Epidermal melanocyte (primary cell): ENCODE measurements around the gene RHBDD1.

Experiments
- DNase-seq: peaks from one replicate; pipeline ENCODE4 v3.0.0; 2011; ENCODE audit warnings: low spot score; ENCODE audit not compliant: insufficient read length

The RHBDD1 gene, protein sequence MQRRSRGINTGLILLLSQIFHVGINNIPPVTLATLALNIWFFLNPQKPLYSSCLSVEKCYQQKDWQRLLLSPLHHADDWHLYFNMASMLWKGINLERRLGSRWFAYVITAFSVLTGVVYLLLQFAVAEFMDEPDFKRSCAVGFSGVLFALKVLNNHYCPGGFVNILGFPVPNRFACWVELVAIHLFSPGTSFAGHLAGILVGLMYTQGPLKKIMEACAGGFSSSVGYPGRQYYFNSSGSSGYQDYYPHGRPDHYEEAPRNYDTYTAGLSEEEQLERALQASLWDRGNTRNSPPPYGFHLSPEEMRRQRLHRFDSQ

GRCh38 chr2:226835796-226836547 lies at the start of gene RHBDD1:
RHBDD1 (plus strand) TSS chr2:226836054; CDS start chr2:226864694, 28,640 bp downstream.
- peak; percentile 79 for DNase-seq

GRCh38 chr2:226788064-226788463 lies 47.8 kb upstream of the RHBDD1 start:
- DNase-seq: no peak

GRCh38 chr2:226788881-226789490 lies 46.9 kb upstream of the RHBDD1 start:
- no peak for DNase-seq

- no peak for DNase-seq
These were observed 45.8 kb upstream of the RHBDD1 start for GRCh38 chr2:226790011-226790410.

DNA sequence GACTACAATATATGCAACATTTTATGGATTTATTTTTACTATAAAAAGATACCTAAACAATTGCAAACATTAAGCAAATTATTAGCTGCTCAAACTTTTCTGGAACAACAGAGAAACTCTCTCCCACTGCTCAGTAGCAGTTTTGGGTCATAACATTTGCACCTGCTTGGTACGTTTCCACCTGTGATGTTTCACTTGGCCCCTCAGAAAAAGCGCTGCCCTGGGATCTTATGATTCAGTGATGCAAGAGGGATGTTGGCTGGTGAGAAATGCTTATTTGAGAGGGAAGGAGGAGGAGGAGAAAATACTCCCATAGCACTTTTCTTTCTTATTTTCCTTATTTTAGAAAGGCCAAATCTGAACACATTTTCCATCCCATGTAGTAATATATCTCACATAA lies 45.4 kb upstream of the RHBDD1 start:
- no peak for DNase-seq

- no peak for DNase-seq
These were observed 44.8 kb upstream of the RHBDD1 start for GRCh38 chr2:226791056-226791486.

DNA sequence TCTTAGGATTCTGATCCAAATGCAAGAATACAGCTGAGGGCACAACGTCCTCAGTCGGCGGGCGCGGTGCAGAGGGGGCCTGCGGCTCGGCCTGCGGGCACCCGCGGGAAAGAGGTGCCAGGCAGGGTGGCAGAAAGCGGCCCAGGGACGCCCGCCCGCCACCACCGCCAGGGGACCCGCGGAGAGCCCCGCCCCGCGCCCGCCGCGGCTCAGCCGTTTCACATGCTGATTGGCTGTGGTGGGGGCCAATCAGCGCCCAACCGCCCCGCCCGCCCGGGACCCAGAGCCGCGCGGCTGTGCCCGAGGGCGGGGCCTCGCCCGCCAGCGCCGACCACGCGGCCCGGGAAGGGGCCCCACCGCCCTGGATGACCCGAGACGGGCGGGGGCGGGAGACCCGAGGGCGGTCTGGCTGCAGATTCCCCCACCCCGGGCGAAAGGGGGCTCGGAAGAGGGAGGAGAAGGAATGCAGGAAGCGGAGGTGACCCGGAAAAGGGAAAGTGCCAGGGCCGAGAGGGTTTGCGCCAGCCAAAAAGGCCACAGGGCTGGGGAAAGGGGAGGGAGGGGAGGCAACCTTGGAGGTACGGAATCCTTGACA lies 44.3 kb upstream of the RHBDD1 start:
- DNase-seq: peak; percentile 93

DNA sequence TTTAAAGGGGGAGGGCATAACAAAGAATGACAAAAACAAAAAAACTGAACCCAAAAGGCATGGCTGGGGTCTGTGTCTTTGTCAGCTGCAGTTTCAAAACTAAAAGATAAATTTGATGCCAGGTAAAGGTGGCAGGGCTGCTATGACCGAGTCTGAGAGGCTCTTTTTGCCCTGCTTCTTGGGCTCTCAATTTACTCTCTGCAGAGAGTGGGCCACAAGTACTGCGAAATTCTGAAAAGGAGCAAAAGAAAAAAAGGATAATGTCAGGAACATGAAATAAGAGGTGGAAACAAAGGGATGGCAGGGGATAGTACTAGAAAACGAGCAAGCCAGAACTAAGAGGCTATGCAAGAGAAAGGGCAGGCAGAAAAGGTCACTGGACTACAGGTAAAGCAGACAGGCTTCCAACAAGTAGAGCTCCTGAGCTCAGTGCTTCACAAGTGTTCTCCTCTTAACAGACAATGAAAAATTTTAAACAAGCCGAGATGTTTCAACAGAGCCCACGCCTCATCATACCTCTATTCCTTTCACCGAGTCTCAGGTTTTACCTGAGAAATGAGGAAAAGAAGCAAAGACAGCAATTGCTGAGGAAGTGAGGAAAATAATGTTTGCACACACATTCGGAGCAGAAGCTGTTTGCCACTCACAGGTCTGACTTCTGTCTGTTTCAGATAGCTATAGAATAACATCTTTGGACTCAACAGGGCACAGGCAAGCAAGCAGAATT lies 43.5 kb upstream of the RHBDD1 start:
- no peak for DNase-seq

GRCh38 chr2:226793646-226794045 lies 42.2 kb upstream of the RHBDD1 start:
- no peak for DNase-seq

GRCh38 chr2:226794196-226794661 lies 41.6 kb upstream of the RHBDD1 start:
- DNase-seq: no peak

- DNase-seq: no peak
These were observed 41.1 kb upstream of the RHBDD1 start for GRCh38 chr2:226794751-226795171.

DNA sequence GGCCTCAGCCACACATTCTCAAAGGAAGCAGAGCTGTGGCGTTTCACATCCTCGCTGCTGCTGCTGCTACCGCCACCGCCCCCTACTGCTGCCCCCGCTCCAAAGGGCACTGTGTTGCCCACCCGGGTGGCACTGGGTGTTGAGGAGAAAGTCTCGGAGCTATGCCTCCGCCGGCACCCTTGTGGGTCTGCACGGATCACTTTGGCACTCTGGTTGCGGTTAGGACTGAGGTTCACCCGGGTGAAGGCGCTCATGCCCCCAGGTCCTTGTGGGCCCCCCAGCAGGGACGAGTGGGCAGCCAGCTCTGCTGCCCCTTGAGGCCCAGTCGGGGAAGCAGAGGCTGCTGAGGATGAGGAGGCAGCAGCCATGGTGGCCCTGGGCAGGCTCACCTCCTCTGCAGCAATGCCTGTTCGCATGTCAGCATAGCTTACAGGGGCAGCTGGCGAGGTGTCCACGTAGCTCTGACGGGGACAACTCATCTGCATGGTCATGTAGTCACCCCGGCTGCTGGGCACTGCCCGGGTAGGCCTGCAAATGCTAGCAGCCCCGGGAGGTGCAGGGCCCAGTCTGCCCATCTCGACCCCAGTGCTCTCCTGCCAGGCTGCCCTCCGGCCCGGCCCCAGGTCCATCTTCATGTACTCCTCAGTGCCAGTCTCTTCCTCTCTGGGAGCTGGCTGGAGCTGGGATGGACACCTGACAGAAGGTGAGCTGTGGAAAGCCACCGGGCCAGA lies 40.4 kb upstream of the RHBDD1 start:
- DNase-seq: no peak

DNA sequence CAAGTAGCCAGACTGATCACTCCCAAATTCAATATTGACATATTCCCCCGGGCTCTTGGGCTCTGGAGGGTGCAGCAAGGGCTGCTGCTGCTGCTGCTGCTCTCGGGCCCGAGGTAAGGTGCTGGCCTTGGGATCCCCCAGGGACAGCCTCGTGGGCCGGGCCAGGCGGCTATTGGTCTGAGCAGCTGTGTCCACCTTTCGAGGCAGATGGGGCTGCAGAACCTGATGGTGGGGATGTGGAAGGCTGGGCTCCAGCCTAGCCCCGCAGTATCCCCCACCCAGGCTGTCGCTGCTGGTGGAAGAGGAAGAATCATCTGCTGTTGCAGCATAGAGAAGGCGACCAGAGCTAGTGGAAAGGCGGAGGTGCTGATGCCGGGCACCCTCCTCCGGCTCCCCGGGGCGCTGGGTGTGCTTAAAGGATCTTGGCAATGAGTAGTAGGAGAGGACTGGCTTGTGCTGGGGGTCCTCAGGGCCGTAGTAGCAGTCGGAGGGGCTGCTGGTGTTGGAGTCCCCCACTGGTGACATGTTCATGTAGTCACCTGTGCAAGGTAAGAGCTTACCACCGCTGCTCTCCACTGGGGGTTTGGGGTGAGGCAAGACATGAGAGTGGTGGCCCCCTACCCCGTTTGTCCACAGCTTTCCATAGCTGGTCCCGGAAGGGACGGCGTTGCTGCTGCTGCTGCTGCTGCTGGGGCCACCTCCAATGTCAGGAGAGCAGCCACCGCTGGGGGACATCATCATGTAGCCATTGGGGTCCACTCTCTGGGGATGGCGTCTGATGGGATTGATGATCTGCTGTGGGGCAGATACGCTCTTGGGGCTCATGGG lies 39.6 kb upstream of the RHBDD1 start:
- DNase-seq: no peak

DNA sequence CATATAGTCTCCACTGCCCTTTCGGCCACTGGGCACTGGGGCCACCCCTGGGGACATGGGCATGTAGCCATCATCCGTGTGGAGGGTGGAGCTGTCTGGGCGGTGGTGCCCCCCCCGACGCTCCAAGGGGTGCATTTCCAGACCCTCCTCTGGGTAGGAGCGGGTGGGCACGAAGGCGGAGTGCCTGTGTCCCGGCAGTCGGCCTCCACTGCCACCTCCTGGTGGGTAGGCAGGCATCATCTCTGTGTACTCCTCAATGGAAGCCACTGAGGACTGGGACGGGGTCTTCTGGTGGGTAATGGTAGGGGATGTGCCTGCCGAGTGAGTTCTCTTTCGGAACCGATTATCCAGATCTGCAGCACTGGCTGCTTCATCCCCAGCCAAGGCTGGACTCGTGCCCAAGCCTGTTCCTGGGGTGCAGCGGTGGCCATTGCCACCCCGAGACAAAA lies 39.0 kb upstream of the RHBDD1 start:
- DNase-seq: no peak

DNA sequence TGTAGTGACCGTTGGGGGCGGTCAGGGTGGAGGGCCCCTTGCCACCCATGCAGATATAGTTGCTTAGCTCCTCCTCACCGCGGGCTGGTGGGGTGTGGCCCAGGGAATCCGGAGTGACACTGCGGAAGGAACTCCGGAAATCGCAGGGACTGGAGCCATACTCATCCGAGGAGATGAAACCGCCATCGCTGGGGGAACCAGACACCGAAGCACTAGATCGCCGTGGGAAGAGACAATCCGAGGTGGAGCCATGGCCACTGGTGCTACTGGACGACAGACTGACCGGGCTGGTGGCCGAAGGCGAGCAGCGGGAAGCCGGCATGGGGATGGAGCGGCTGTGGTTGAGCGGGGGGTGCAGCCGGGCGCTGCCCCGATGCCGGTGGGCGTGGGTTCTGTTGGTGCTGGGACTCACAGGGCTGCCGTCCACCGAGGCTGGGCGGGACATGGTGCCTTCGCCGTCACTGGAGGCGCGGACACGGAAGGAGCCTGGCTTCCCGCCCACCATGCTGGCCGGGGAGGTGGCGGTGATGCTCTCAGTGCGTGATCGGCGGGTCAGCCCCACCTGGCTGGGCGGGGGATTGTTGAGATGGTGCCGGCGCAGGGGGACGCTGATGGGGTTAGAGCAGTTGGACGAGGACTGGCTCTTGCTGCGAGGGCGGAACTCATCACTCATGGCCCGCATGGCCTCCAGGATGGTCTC lies 38.4 kb upstream of the RHBDD1 start:
- no peak for DNase-seq

DNA sequence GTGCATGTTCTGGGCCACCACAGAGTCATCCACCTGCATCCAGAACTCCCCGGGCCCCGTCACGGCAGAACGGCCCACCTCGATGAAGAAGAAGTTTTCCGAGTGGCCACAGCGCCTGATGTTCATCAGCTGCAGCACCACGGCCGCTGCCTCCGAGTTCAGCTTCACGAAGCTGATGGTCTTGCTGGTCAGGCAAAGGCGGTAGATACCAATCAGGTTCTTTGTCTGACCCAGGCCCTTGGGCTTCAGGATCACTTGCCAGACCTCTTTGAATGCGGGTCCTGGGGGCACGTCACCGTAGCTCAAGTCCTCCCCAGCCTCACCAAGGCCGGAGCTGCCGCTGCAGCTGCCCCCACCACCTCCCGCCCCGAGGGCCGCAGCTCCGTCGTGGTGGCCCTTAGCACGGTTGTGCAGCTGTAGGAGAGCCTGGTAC lies 37.8 kb upstream of the RHBDD1 start:
- no peak for DNase-seq

DNA sequence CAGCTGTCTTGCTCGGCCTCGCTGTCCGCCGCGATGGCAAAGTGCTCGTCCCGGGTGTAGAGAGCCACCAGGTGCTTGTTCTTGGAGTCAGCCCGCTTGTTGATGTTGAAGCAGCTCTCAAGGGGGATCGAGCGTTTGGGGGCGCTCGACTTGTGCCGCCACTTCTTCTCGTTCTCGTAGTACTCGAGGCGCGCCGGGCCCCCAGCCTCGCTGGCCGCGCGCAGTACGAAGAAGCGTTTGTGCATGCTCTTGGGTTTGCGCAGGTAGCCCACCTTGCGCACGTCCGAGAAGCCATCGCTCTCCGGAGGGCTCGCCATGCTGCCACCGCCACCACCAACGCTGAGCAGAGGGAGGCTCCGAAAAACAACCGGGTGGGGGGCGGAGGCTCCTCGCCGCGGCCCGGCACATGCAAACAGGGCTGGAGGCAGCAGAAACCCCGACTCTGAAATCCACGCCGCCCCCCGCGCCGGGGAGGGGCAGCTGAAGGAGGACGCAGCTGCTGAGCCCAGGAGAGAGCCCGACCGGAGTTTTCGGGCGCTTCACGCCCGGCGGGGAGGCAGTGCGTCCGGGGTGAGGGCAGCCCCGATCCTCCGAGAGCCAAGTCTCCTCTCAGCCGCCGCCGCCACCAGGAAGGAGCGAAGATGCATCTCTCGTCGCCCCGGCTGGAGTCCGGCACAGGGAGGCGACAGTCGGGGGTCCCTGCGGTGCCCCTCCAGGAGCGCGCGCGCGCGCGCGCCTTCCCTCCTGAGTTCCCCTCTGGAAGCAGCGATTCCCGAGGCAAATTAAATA lies 37.2 kb upstream of the RHBDD1 start:
- DNase-seq: no peak
